Osteoblast (primary cell): Measurements from ENCODE around the gene AMN. TPM values are rescaled to one million over a fixed set of nuclear protein-coding genes. Genes with fewer than 3 reads are reported as not detected.

Experiments used
- DNase-seq: peaks from one replicate; pipeline ENCODE4 v3.0.0; 2011; ENCODE audit warnings: low spot score, mixed read lengths; ENCODE audit not compliant: insufficient read length; ENCODE audit errors: missing footprints
- H2AFZ ChIP-seq: 2 replicates; pipeline ENCODE4 v1.6.0; 2011; ENCODE audit warnings: mild to moderate bottlenecking, low read length
- H3K27ac ChIP-seq: 2 replicates; pipeline ENCODE4 v1.5.1; 2011; ENCODE audit warnings: mild to moderate bottlenecking, low read depth, low read length, moderate library complexity
- H3K27me3 ChIP-seq: 2 replicates; pipeline ENCODE4 v1.6.0; 2012; ENCODE audit warnings: mild to moderate bottlenecking, control low read depth, inconsistent platforms, low read length, moderate library complexity; ENCODE audit not compliant: insufficient read depth
- H3K36me3 ChIP-seq: 2 replicates; pipeline ENCODE4 v1.5.1; 2011; ENCODE audit warnings: mild to moderate bottlenecking, low read length, control low read depth, moderate library complexity; ENCODE audit not compliant: insufficient read depth
- H3K4me1 ChIP-seq: 2 replicates; pipeline ENCODE4 v1.5.1; 2011; ENCODE audit warnings: mild to moderate bottlenecking, low read length, control low read depth, moderate library complexity; ENCODE audit not compliant: insufficient read depth
- H3K4me2 ChIP-seq: 2 replicates; pipeline ENCODE4 v1.6.0; 2011; ENCODE audit warnings: mild to moderate bottlenecking, low read length; ENCODE audit not compliant: insufficient read depth
- H3K4me3 ChIP-seq: fragments of 200-600 bp; sonication (generic); 3 replicates; pipeline ENCODE4 v1.5.1; 2012; ENCODE audit warnings: mild to moderate bottlenecking, low read length, inconsistent platforms; ENCODE audit not compliant: insufficient read depth
- H3K79me2 ChIP-seq: 2 replicates; pipeline ENCODE4 v1.6.0; 2012; ENCODE audit warnings: mild to moderate bottlenecking, low read length, control low read depth, inconsistent platforms; ENCODE audit not compliant: insufficient read depth
- H3K9me3 ChIP-seq: 2 replicates; pipeline ENCODE4 v1.5.1; 2011; ENCODE audit warnings: low read depth, low read length, control low read depth
- H4K20me1 ChIP-seq: 2 replicates; pipeline ENCODE4 v1.6.0; 2012; ENCODE audit warnings: mild to moderate bottlenecking, low read length, control low read depth; ENCODE audit not compliant: insufficient read depth
- total RNA-seq: library from RNA; depleted of rRNA; stranded (reverse); fragments of >200 nt; gene quantifications from 2 replicates; pipeline ENCODE4 v1.2.3, GENCODE V29; 2012
- TF ChIP-seq, protein P1 (sequence below): IDR thresholded peaks from 2 replicates; pipeline ENCODE4 v1.5.1; 2011; ENCODE audit warnings: mild to moderate bottlenecking, low read depth, low read length, moderate library complexity; ENCODE audit errors: extremely low read depth

Gene AMN
- total RNA-seq, 1 donor: under 0.01 TPM

DNA sequence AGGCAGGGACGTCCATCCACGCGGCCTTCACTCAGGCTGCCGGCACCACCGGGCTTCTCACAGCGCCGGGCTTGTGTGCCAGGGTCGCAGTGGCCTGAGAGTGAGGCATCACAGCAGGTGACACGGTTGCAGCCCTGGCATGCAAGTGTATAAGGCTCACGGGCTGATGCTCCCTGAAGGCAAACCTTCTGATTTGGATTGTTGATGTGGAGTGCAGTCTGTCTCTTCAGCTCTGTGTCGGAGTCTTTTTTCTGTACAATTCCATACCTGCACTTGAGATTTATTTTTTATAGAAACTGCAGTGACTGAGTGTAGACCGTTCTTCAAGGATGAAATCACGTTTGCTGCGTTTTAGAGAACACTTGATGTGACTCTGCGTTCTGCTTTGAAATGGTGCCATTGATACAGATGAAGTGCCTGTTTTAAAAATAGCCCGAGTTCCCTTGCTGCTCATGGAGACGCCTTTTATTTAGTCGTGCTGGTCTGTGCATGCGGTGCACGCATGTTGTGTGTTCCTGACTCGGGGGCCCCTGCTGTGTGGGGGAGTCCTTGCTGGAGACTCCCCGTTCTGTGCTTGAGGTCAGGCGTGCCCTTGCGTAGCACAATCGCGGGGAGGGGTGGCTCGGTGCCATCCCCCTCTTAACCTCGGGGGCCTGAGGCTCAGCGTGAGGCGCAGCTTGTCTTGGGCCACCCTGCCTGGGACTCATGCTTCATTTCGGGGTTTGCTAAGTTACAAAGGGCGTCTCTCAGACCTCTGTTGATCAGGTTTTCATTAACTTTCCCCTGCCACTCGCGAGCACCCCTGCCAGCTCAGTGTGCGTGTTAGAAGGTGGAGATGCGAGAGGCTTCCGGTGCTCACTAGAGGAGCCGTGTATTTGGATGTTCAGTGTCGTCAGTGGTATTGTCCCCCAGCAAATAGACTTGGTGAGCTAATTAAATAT, 21.6 kb upstream of the AMN start:
- H2AFZ ChIP-seq: no peak overlapping the region
- no peaks in the 10 kb centered on the region for H3K79me2 ChIP-seq
- no peak overlapping the region for H3K4me3 ChIP-seq
- no peak overlapping the region for H3K4me2 ChIP-seq
- TF ChIP-seq, protein P1, sequence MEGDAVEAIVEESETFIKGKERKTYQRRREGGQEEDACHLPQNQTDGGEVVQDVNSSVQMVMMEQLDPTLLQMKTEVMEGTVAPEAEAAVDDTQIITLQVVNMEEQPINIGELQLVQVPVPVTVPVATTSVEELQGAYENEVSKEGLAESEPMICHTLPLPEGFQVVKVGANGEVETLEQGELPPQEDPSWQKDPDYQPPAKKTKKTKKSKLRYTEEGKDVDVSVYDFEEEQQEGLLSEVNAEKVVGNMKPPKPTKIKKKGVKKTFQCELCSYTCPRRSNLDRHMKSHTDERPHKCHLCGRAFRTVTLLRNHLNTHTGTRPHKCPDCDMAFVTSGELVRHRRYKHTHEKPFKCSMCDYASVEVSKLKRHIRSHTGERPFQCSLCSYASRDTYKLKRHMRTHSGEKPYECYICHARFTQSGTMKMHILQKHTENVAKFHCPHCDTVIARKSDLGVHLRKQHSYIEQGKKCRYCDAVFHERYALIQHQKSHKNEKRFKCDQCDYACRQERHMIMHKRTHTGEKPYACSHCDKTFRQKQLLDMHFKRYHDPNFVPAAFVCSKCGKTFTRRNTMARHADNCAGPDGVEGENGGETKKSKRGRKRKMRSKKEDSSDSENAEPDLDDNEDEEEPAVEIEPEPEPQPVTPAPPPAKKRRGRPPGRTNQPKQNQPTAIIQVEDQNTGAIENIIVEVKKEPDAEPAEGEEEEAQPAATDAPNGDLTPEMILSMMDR: no peak
- DNase-seq: peak; percentile 58
- H3K4me1 ChIP-seq: no peaks in the 10 kb centered on the region
- H4K20me1 ChIP-seq: no peaks in the 10 kb centered on the region
- H3K27ac ChIP-seq: no peak overlapping the region
- H3K9me3 ChIP-seq: no peaks in the 10 kb centered on the region
- no peaks in the 10 kb centered on the region for H3K27me3 ChIP-seq
- H3K36me3 ChIP-seq: peaks cover 31% of the 10 kb centered on the region

- H3K4me2 ChIP-seq: no peak overlapping the region
- DNase-seq: peak; percentile 14
- no peak overlapping the region for H2AFZ ChIP-seq
- H3K79me2 ChIP-seq: no peaks in the 10 kb centered on the region
- H3K4me3 ChIP-seq: no peak overlapping the region
- no peak overlapping the region for H3K27ac ChIP-seq
- no peaks in the 10 kb centered on the region for H4K20me1 ChIP-seq
- H3K27me3 ChIP-seq: no peaks in the 10 kb centered on the region
- H3K4me1 ChIP-seq: no peaks in the 10 kb centered on the region
- H3K9me3 ChIP-seq: no peaks in the 10 kb centered on the region
- H3K36me3 ChIP-seq: peaks cover 32% of the 10 kb centered on the region
- TF ChIP-seq, protein P1: no peak
Observed at GRCh38 chr14:102901633-102902032, 20.8 kb upstream of the AMN start.

DNA sequence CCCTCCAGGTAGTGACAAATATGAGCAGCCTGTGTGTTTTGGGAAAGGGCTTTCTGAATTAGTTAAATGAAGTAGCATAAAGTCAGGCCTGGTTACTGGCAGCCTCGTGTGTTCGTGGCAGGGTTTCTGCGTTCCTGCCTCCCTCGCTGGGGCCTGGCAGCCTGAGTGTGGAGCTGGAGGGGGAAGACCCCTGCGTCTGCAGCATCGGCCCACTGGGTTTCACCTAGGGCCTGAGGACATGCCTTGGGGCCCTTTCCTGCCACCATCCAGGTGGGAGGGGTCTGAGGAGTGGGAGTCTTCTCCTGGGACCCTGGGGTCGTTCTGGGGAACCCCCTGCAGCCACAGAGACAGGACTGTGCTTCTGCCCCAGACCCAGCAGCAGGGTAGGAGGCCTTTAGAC, 20.4 kb upstream of the AMN start:
- no peak overlapping the region for H3K4me3 ChIP-seq
- H3K36me3 ChIP-seq: peaks cover 32% of the 10 kb centered on the region
- no peaks in the 10 kb centered on the region for H3K27me3 ChIP-seq
- peak; percentile 55 for DNase-seq
- no peaks in the 10 kb centered on the region for H3K4me1 ChIP-seq
- no peaks in the 10 kb centered on the region for H3K9me3 ChIP-seq
- no peaks in the 10 kb centered on the region for H4K20me1 ChIP-seq
- no peaks in the 10 kb centered on the region for H3K79me2 ChIP-seq
- no peak overlapping the region for H3K4me2 ChIP-seq
- TF ChIP-seq, protein P1: no peak
- H2AFZ ChIP-seq: no peak overlapping the region
- no peak overlapping the region for H3K27ac ChIP-seq

DNA sequence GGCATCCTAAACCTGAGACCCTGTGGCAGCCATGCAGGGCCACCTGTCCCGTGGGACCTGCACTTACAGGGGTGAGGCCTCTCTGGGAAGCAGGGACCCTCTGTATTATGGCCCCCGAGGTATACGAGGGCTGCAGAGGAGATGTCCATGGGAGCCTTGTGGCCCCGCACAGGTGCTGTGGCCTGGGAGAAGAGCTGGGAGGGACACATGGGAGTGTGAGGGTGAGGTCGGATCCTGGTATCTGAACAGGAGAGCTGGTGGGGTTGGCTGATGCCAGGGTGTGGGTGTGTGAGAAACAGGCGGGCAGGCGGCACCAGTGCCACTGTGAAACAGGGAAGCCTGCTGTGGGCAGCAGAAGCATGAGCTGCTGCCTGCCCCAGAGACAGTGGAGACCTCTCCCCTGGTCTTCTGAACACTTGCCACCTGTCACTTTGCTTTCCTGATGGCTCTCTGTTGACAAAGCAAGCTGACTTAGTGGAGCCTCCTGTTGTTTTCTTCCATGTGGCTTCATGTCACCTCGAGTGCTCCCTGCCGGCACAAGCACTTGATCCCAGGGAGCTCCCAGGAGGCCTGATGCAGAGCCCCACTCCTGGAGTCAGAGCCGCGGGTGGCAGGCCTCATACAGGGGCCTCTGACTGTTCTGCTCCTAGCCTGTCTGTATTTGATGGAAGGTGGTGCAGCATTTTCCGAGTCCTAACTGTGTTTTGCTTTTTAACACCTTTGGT, 19.8 kb upstream of the AMN start:
- Histone ChIP-seq H2AFZ (no peak overlapping the region), H4K20me1 (no peaks in the 10 kb centered on the region), H3K79me2 (no peaks in the 10 kb centered on the region), H3K27me3 (no peaks in the 10 kb centered on the region), H3K4me1 (no peaks in the 10 kb centered on the region), H3K4me3 (no peak overlapping the region), H3K9me3 (no peaks in the 10 kb centered on the region), H3K36me3 (peaks cover 26% of the 10 kb centered on the region), H3K4me2 (no peak overlapping the region), H3K27ac (no peak overlapping the region)
- DNase-seq: peak; percentile 78
- TF ChIP-seq, protein P1: no peak
